ENCODE data around the gene TM6SF1.
"Not testable (repeated sequence)": the region's sequence is repeated elsewhere in the genome, so short reads cannot be mapped to it uniquely, and the experiment has no call there.

Gene TM6SF1

GRCh38 chr15:83132861-83133523 lies 25.5 kb downstream of the TM6SF1 start:
- DNase-seq (ENCODE audit: low spot score) = no peak
- TF ChIP-seq CTCF (IDR thresholded peaks at IDR 0.05) = no peak

DNA sequence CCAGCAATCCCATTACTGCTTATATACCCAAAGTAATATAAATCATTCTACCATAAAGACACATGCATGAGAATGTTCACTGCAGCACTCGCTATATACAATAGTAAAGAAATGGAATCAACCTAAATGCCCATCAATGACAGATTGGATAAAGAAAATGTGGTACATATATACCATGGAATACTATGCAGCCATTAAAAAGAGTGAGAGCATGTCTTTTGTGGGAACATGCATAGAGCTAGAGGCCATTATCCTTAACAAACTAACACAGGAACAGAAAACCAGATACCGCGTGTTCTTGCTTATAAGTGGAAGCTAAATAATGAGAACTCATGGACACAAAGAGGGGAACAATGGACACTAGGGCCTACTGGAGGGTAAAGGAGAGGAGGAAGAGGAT lies 34.7 kb downstream of the TM6SF1 start:
- DNase-seq (ENCODE audit: low spot score); H3K4me3 ChIP-seq; H3K27ac ChIP-seq: not testable (repeated sequence)

More at GRCh38 chr15:83132861-83133523, 25.5 kb downstream of the TM6SF1 start:
- Histone ChIP-seq H3K4me3 (no peak overlapping the region), H3K27ac (no peak overlapping the region)

DNA sequence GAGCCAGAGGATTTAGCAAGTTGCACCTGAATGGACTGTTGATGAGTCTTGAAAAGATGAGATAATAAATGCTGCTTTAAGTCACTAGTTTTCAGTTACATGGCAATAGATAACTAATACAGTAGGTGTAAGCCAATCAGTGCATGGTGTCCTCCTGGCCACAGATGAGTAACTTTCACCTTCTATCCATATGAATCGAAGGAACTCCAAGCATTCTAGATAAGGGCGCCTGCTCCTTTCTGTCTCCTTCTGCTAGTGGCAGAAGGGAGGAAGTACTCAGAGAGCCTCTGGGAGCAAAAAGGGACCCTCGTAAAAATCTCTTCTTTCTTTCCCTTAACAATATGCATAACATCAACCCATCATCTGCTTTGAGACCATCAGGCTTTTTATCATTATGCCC lies 37.3 kb downstream of the TM6SF1 start:
- no peak for DNase-seq (ENCODE audit: low spot score)
- H3K4me3 ChIP-seq = no peak overlapping the region
- TF ChIP-seq CTCF (IDR thresholded peaks at IDR 0.05) = no peak

GRCh38 chr15:83153288-83153687 lies 45.8 kb downstream of the TM6SF1 start:
- TF ChIP-seq CTCF (IDR thresholded peaks at IDR 0.05) = no peak
- no peak for DNase-seq (ENCODE audit: low spot score)
- H3K27ac ChIP-seq = no peak overlapping the region
- no peak overlapping the region for H3K4me3 ChIP-seq

More for the DNA sequence above, 37.3 kb downstream of the TM6SF1 start:
- no peak overlapping the region for H3K27ac ChIP-seq

GRCh38 chr15:83155942-83156341 lies 48.5 kb downstream of the TM6SF1 start:
- TF ChIP-seq CTCF (IDR thresholded peaks at IDR 0.05) = no peak
- Histone ChIP-seq H3K27ac (no peak overlapping the region), H3K4me3 (no peak overlapping the region)
- DNase-seq (ENCODE audit: low spot score) = no peak

GRCh38 chr15:83158393-83158792 lies 50.9 kb downstream of the TM6SF1 start:
- DNase-seq (ENCODE audit: low spot score) = no peak
- H3K27ac ChIP-seq = no peak overlapping the region
- TF ChIP-seq CTCF (IDR thresholded peaks at IDR 0.05) = no peak

GRCh38 chr15:83160741-83161140 lies 53.3 kb downstream of the TM6SF1 start:
- no peak for TF ChIP-seq CTCF (IDR thresholded peaks at IDR 0.05)
- Histone ChIP-seq H3K27ac (no peak overlapping the region), H3K4me3 (no peak overlapping the region)
- no peak for DNase-seq (ENCODE audit: low spot score)

More at GRCh38 chr15:83158393-83158792, 50.9 kb downstream of the TM6SF1 start:
- no peak overlapping the region for H3K4me3 ChIP-seq
